Right renal cortex interstitium (tissue), 3 donors: ENCODE results near the gene KDELR1. TPM values are rescaled to one million over a fixed set of nuclear protein-coding genes. Genes with fewer than 3 reads are reported as not detected.
A peak's percentile ranks its signal among the peaks of the same experiment; 100 is the strongest.

Source experiments
- DNase-seq, 3 donors: peaks; one replicate each; pipeline ENCODE4 v3.0.0-alpha.2; 2013; ENCODE audit warnings: low read depth in 3 of 3, low spot score in 2 of 3
- polyA plus RNA-seq, 3 donors: library from polyadenylated mRNA; unstranded; fragments of 120-200 nt; gene quantifications; one replicate each; pipeline ENCODE4 v1.2.1, GENCODE V29; 2013; ENCODE audit not compliant: insufficient read length in 3 of 3

Gene KDELR1
- polyA plus RNA-seq, 3 donors: 206 to 257 (median 218) TPM

DNA sequence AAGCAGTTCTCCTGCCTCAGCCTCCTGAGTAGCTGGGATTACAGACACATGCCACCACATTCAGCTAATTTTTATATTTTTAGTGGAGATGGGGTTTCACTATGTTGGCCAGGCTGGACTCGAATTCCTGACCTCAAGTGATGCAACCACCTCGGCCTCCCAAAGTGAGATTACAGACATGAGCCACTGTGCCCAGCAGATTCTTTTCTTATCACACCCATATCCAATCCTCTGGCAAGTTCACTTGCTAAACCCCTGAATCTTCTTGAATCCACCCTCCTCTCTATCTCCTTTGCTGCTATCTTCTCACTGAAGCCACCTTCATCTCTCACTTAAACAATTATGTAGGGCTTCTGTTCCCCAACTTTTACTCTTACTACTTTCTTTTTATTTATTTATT is 45.2 kb downstream of the KDELR1 start:
- DNase-seq: no peak

DNA sequence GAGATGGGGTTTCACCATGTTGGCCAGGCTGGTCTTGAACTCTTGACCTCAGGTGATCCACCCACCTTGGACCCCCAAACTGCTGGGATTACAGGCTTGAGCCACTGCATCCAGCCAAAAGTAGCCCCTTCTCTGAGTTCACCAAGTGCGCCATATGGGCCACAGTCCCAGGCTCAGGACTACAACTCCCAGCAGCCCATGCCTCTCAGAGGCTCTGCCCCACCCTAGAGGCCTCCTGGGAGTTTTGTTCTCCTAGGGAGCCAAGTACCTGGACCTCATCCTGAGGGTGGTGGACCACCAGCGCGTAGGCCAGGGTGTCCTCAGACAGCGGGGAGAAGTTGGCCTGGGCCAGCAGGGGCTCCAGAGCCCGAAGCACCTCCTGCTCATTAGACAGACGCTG is 46.5 kb downstream of the KDELR1 start:
- no peak for DNase-seq

DNA sequence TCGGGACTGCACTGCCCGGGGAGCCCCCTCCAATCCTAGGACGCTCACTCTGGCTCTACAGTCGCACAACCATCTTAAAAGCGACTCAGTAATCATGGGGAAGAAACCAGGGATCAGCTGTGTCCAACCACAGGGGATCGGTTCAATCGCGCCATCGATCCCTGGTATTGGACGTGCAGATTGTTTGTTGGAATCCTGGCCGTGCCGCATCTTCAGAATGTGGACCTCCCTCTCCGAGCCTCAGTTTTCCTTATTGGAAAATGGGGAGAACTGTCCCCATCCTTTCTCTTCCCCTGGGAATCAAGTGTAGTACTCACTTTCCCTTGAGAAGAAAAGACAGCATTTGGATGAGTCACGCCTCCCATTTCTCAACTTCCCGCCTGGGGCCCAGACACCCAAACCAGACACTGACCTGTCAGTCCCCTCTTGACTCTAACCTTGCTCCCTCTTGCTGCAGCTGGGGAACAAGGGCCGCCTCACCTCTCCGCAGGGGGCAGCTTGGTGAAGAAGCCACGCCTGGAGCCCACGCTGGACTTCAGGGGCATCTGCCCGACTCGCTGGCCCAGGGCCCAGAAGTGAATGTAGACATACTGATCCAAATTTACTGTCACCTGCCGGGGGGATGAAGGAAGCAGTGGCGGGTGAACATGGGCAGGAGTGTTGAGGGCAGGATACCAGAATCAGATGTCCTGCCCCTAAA is 48.4 kb downstream of the KDELR1 start:
- no peak for DNase-seq

DNA sequence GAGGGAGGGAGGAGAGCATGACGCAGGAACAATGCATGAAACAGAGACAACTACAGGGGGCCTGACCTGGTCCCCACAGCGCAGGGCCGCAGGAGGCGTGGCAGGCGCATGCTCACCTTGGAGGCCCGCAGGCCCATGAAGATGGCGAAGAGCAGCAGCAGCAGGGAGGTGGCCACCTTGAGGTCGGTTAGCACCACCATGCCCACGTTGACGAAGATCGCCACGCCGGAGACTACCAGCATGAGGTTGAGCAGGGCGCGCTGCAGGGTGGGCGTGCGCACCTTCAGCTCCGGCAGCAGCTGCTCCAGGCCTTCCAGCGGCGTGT is 49.0 kb downstream of the KDELR1 start:
- DNase-seq: no peak

DNA sequence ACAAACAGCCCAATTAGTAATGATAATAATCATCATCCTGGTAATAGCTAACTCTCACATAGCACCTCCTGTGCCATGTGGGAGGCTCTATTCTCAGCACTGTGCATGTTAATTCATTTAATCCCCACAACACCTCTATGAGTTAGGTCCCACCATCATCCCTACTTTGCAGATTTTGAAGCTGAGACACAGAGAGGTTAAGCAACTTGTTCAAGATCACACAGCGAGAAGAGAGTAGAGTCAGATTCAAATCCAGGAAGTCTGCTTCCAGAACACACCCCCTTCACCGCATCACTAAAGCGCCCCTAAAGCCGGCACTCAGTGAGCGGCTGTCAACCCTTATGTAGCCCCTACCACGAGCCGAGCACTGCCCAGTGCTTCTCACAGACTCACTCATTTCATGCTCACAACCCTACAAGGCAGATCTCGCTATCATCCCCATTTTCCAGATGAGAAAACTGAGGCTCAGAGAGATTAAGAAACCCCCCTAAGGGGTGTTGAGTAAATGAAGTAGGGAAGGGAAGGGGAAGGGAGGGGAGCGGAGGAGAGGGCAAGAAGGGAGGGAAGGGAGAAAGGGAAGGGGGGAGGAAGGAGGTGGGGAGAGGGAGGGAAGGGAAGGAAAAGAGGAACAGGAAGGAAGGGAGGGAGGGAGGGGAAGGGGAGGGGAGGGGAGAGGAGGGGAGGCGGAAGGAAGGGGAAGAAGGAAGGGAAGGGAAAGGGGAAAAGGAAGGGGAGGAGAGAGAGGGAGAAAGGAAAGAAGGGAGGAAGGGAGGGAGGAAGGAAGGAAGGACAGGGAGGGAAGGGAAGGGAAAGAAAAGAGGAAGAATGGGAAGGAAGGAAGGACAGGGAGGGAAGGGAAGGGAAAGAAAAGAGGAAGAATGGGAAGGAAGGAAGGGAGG is 49.6 kb downstream of the KDELR1 start:
- no peak for DNase-seq

DNA sequence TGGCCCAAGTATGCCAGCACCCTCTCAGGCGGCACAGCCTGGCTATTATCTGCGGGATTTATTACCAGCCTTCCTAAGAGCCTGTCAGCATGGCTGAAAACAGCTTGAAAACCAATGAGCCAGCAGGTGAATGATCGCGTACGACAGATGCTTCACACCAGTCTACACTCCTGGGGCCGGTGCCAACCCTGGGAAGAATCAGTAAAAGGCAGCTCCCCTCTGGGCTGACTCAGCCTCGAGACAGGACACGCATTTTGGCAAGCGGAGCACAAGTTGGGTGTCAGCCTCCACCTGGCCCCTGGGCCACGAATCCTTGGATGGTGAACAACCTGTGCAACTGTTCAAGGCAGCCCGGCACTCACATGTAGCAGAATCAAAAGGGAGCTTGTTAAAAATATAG is 50.4 kb downstream of the KDELR1 start:
- no peak for DNase-seq

DNA sequence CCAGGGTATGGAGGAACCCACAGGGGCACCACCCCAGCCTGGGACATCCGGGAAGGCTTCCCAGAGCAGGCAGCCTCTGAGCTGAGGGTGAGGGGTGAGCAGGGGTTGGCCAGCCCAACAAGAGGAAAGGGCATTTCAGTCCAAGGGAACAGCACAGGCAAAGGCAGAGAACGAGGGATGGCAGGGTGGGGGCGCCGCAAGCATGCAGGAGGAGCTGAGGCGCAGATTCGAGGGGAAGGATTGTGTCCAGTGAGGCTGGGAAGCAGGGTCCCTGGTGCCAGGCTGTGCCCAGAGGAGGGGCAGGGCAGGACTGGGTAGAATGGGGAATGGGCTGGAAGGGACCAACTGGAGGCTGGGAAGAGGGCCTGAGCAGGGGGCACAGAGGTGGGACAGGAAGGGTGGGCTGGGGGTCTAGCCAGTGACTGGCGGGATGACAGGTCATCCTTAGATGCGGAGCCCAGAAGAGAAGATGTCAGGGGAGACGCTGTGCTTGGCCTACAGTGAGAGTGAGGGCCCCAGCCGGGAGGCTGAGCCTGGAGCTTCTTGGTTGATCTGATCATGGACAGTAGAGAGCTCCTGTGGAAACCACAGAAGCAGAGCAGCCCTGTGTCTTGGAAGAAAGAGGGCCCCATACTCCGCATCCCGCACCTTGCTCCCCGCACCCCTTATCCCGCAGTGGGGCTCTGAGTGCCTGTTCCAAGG is 52.4 kb downstream of the KDELR1 start:
- DNase-seq: no peak

DNA sequence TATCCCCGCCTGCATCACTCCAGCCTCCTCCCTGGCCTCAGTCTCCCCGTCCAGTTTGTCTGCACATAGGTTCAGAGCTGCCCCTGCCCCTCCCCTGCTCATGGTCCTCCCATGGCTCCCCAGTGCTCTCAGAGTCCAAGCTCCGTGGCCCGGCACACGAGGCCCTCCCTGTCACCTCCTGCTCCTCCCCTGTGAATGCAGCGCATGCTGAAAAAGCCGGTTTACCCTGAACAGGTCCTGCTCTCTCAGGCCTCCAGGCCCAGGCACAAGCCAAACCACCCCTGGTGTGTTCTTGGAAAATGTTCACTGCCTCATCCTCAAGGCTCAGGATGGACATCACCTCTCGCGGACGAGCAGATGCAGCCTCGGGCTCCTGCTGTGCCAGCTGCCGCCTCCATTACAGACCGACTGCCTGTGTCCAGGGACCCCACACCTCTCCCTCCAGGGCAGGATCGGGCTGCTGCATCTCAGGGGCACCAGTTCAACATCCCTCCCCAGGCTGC is 53.0 kb downstream of the KDELR1 start:
- DNase-seq: no peak

DNA sequence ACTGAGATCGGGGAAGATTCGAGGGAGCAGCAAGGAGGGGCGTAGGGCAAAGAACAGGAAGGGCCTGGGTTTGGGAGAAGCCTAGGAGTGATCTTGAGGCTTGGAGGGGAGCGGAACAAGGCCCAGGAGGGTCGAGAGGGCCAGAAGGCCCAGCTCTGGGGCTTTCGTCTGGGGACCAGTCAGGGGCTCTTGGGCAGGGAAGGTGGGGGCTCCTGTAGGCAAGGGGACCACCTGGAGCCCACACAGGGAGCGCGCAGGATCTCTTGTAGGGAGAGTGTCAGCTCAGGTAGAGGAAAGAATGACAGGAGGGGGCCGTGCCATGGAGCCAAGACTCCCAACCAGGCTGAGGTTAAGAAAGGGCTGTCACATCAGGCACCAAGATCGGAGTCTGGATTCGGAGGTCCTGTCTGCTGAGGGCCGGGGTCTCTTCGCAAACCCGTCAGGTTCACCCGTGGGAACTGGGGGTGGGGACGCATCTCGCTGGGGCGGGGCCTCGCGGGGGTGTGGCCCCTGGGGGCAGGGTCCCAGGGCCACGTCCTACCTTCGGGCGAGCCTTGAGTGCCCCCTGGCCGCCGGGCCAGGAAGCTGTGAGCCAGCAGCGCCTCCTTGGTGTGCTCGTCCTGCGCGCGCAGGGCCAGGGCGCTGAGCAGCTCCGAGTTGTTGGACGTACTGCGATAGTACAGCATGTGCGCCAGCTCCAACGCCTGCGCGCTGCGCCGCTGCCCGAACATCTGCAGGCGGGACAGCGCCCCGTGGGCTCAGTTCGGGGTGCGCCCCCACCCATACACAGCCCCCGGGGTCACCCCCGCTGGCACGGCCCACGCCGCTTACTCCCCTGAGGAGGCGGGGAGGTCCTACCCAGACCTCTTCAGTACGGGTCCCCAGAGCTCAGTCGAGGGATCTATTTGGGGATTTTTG is 57.6 kb downstream of the KDELR1 start:
- DNase-seq: no peak

DNA sequence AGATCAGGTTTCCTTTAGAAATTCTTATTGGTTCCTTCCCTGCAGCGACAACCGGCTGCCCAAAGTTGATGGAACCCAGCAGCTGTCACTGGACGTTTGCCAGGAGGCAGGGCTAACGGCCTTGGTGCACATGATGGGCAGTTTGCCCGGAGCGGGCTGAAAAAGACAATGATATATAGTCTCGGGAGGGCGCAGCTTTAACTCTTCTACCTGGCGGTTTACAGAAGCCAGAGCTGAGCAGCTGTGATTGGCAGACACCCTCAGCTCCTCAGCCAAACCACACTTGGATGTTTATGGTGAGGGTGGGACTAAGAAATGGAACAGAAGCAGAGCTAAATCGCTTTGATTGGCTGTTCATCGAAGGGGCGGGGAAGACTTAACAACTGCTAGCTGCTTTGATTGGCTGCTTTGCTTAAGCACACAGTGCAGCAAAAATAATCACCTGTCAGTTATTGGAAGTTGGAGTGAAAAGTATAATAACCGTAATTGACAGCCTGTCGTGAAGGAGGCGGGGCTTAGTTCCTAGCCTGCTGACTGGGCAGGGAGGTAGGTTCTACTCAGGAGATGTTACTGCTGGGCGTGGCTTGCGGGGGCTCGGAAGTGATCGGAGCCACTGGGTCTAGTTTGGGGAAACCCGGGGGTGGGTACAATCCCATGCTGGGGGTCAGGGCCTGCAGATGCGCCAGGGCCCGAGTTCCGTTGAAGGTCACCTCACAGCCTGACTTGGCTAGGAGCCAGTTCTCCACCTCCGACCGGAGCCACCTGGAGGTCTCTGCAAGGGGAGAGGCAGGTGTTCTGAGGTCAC is 58.5 kb downstream of the KDELR1 start:
- peak; percentile 88 to 96 (median 94) for DNase-seq

Other genes with a start within 250 kb of the KDELR1 start
- 10 to 100 TPM; 55.5 to 62.1 (median 58.0) TPM for gene LIG1, start 221.2 kb downstream of the KDELR1 start, polyA plus RNA-seq
- 10 to 100 TPM in 1 of 3 donors, 1 to 10 TPM in 2; 9.5 to 10.5 (median 9.9) TPM for gene ZSWIM9, start 220.9 kb downstream of the KDELR1 start, polyA plus RNA-seq
- 10 to 100 TPM; 50.6 to 61.0 (median 55.2) TPM for gene CARD8, start 135.6 kb downstream of the KDELR1 start, polyA plus RNA-seq
- 1 to 10 TPM; 5.9 to 9.0 (median 6.9) TPM for gene ZNF114, start 121.5 kb downstream of the KDELR1 start, polyA plus RNA-seq
- 10 to 100 TPM; 72.4 to 81.9 (median 79.0) TPM for gene EMP3, start 66.0 kb downstream of the KDELR1 start, polyA plus RNA-seq
- gene TMEM143, start 27.6 kb downstream of the KDELR1 start, polyA plus RNA-seq: 1 to 10 TPM; 7.7 to 9.4 (median 8.3) TPM
- gene SYNGR4, start 27.2 kb downstream of the KDELR1 start, polyA plus RNA-seq: under 1 TPM; 0.40 to 0.67 (median 0.46) TPM
- gene GRIN2D, start 2.1 kb upstream of the KDELR1 start, polyA plus RNA-seq: under 1 TPM; 0.35 to 0.46 (median 0.38) TPM
- 10 to 100 TPM; 19.8 to 24.8 (median 24.0) TPM for gene GRWD1, start 54.4 kb upstream of the KDELR1 start, polyA plus RNA-seq
- under 1 TPM; 0.55 to 0.67 (median 0.61) TPM for gene KCNJ14, start 64.0 kb upstream of the KDELR1 start, polyA plus RNA-seq
- gene CYTH2, start 77.8 kb upstream of the KDELR1 start, polyA plus RNA-seq: 10 to 100 TPM; 74.8 to 80.7 (median 80.1) TPM
- 1 to 10 TPM; 1.2 to 2.3 (median 2.1) TPM for gene LMTK3, start 120.3 kb upstream of the KDELR1 start, polyA plus RNA-seq
- under 1 TPM; 0.23 to 0.29 (median 0.24) TPM for gene SULT2B1, start 160.6 kb upstream of the KDELR1 start, polyA plus RNA-seq
- gene SPACA4, start 215.2 kb upstream of the KDELR1 start, polyA plus RNA-seq: not detected
- under 1 TPM; 0.49 to 0.99 (median 0.98) TPM for gene FAM83E, start 223.5 kb upstream of the KDELR1 start, polyA plus RNA-seq
- 1,000 to 10,000 TPM; 1,053 to 1,199 (median 1,085) TPM for gene RPL18, start 227.6 kb upstream of the KDELR1 start, polyA plus RNA-seq
- 10 to 100 TPM; 15.9 to 24.6 (median 17.8) TPM for gene SPHK2, start 228.0 kb upstream of the KDELR1 start, polyA plus RNA-seq
- 10 to 100 TPM in 2 of 3 donors, 1 to 10 TPM in 1; 9.3 to 11.0 (median 10.5) TPM for gene DBP, start 245.8 kb upstream of the KDELR1 start, polyA plus RNA-seq